Ishikawa (cell line): Measurements from ENCODE around the gene MYO16.

ENCODE experiments used
- CEBPB ChIP-seq: IDR thresholded peaks from 2 replicates; pipeline ENCODE4 v1.6.1; 2012
- CREB1 ChIP-seq: IDR thresholded peaks from 2 replicates; pipeline ENCODE4 v1.6.1; 2012; ENCODE audit warnings: low read depth
- EGR1 ChIP-seq: IDR thresholded peaks from 2 replicates; pipeline ENCODE4 v1.6.1; 2012
- EP300 ChIP-seq: IDR thresholded peaks from 2 replicates; pipeline ENCODE4 v1.6.1; 2012; ENCODE audit warnings: borderline replicate concordance
- FOXM1 ChIP-seq: IDR thresholded peaks from 2 replicates; pipeline ENCODE4 v1.6.1; 2012; ENCODE audit warnings: low read depth, borderline replicate concordance
- MAX ChIP-seq: IDR thresholded peaks from 2 replicates; pipeline ENCODE4 v1.6.1; 2012
- NFIC ChIP-seq: IDR thresholded peaks from 2 replicates; pipeline ENCODE4 v1.6.1; 2012
- RAD21 ChIP-seq: IDR thresholded peaks from 2 replicates; pipeline ENCODE4 v1.6.1; 2012; ENCODE audit warnings: low read depth
- REST ChIP-seq: IDR thresholded peaks from 2 replicates; pipeline ENCODE4 v1.6.1; 2012; ENCODE audit warnings: low read depth, mild to moderate bottlenecking
- TAF1 ChIP-seq: IDR thresholded peaks from 2 replicates; pipeline ENCODE4 v1.6.1; 2012; ENCODE audit warnings: low read depth, mild to moderate bottlenecking
- TCF12 ChIP-seq: IDR thresholded peaks from 2 replicates; pipeline ENCODE4 v1.6.1; 2012; ENCODE audit warnings: low read depth
- TEAD4 ChIP-seq: IDR thresholded peaks from 2 replicates; pipeline ENCODE4 v1.6.1; 2012
- USF1 ChIP-seq: IDR thresholded peaks from 2 replicates; pipeline ENCODE4 v1.6.1; 2012
- YY1 ChIP-seq: IDR thresholded peaks from 2 replicates; pipeline ENCODE4 v1.6.1; 2012; ENCODE audit warnings: low read depth
- ZBTB7A ChIP-seq: IDR thresholded peaks from 2 replicates; pipeline ENCODE4 v1.6.1; 2012; ENCODE audit warnings: low read depth

MYO16 gene

GRCh38 chr13:109196948-109197347 is 567.5 kb downstream of the MYO16 start:
- TF ChIP-seq CEBPB: no peak
- TF ChIP-seq TCF12: no peak
- no peak for TF ChIP-seq EP300
- TF ChIP-seq YY1: no peak
- 0 out of 2 replicates have a peak, but pooled peaks have one; percentile 5 for TF ChIP-seq RAD21
- TF ChIP-seq TEAD4: no peak
- TF ChIP-seq MAX: no peak
- no peak for TF ChIP-seq ZBTB7A

GRCh38 chr13:109198585-109198984 is 569.2 kb downstream of the MYO16 start:
- TF ChIP-seq TCF12: no peak
- no peak for TF ChIP-seq FOXM1
- TF ChIP-seq MAX: no peak
- TF ChIP-seq YY1: no peak
- no peak for TF ChIP-seq EGR1
- no peak for TF ChIP-seq USF1
- no peak for TF ChIP-seq TEAD4
- peak; percentile 32; the same call in 1 of the 2 replicates for TF ChIP-seq REST

GRCh38 chr13:109199280-109199679 is 569.9 kb downstream of the MYO16 start:
- no peak for TF ChIP-seq CEBPB
- no peak for TF ChIP-seq EP300
- TF ChIP-seq NFIC: no peak
- no peak for TF ChIP-seq TCF12
- TF ChIP-seq CREB1: no peak
- TF ChIP-seq MAX: no peak
- no peak for TF ChIP-seq USF1
- no peak for TF ChIP-seq EGR1
- TF ChIP-seq TEAD4: no peak
- TF ChIP-seq REST: no peak
- TF ChIP-seq FOXM1: no peak
- TF ChIP-seq RAD21: no peak
- no peak for TF ChIP-seq ZBTB7A

GRCh38 chr13:109200556-109200955 is 571.1 kb downstream of the MYO16 start:
- TF ChIP-seq CREB1: no peak
- TF ChIP-seq TEAD4: no peak
- TF ChIP-seq EGR1: no peak
- TF ChIP-seq ZBTB7A: no peak
- no peak for TF ChIP-seq TAF1
- no peak for TF ChIP-seq TCF12
- no peak for TF ChIP-seq USF1
- no peak for TF ChIP-seq YY1
- no peak for TF ChIP-seq CEBPB
- TF ChIP-seq EP300: no peak
- TF ChIP-seq MAX: no peak
- no peak for TF ChIP-seq FOXM1
- no peak for TF ChIP-seq NFIC
- TF ChIP-seq RAD21: no peak
- TF ChIP-seq REST: no peak
